ENCODE measurements around the gene COL3A1. TPM values are rescaled to one million over a fixed set of nuclear protein-coding genes. Genes with fewer than 3 reads are reported as not detected.
A peak's percentile ranks its signal among the peaks of the same experiment; 100 is the strongest.

The COL3A1 gene
- total RNA-seq, 1 donor from 2014 or later, result 1,124 TPM

GRCh38 chr2:188973641-188974040 lies 532 bp upstream of the COL3A1 start:
- TF ChIP-seq, protein P1, sequence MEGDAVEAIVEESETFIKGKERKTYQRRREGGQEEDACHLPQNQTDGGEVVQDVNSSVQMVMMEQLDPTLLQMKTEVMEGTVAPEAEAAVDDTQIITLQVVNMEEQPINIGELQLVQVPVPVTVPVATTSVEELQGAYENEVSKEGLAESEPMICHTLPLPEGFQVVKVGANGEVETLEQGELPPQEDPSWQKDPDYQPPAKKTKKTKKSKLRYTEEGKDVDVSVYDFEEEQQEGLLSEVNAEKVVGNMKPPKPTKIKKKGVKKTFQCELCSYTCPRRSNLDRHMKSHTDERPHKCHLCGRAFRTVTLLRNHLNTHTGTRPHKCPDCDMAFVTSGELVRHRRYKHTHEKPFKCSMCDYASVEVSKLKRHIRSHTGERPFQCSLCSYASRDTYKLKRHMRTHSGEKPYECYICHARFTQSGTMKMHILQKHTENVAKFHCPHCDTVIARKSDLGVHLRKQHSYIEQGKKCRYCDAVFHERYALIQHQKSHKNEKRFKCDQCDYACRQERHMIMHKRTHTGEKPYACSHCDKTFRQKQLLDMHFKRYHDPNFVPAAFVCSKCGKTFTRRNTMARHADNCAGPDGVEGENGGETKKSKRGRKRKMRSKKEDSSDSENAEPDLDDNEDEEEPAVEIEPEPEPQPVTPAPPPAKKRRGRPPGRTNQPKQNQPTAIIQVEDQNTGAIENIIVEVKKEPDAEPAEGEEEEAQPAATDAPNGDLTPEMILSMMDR (conservative IDR thresholded peaks at IDR 0.05), result no peak
- peaks cover 13% of the 10 kb centered on the region for H3K4me1 Mint-ChIP-seq (ENCODE audit: unreplicated experiment)
- H3K27ac Mint-ChIP-seq, result peak overlapping the region; percentile 90
- no peaks in the 10 kb centered on the region for H3K9me3 Mint-ChIP-seq
- H3K27me3 Mint-ChIP-seq, result no peaks in the 10 kb centered on the region
- H3K4me3 Mint-ChIP-seq, result peak overlapping the region; percentile 96
- peaks cover 5% of the 10 kb centered on the region for H3K36me3 Mint-ChIP-seq
- DNase-seq (ENCODE audit: extremely low spot score, unreplicated experiment), result no peak

- DNase-seq (ENCODE audit: extremely low spot score, unreplicated experiment), result no peak
Measured at GRCh38 chr2:188975497-188976102, 1.4 kb downstream of the COL3A1 start.

DNA sequence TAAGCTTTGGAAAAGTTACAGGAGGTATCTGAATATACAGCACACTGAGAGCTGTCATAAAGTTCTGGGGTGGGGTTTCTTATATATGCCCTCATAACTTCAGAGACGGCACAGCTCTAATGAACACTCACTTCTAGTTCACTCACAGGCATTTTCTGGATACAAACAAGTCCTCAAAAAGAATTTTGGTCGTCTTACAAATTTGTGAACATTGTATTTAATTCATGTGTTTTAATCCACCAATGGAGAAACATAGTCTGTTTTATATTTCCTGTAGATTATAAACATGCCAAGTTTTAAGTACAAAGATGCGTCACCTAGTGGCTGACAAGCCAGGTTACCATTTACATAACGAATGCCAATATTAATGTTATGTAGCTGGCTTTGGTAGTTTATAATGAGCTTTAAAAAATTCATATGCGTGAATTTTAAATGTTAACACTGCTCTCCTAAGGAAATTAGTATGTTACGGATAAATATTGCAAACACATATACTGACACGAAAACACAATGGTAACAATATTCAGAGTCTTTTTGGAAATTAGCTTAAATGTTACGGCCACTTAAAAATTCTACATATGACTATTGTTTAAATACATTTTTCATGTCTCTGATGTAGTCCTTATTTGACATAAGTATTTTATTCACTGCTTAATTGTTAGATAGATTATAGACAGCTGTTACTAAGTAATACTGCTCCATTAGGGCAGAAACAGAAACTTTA lies 2.5 kb downstream of the COL3A1 start:
- DNase-seq (ENCODE audit: extremely low spot score, unreplicated experiment), result no peak
- H3K4me3 Mint-ChIP-seq, result peak overlapping the region; percentile 96
- H3K9me3 Mint-ChIP-seq, result no peaks in the 10 kb centered on the region
- peaks cover 5% of the 10 kb centered on the region for H3K36me3 Mint-ChIP-seq
- H3K27ac Mint-ChIP-seq, result peak overlapping the region; percentile 89
- H3K27me3 Mint-ChIP-seq, result no peaks in the 10 kb centered on the region
- TF ChIP-seq, protein P1 (conservative IDR thresholded peaks at IDR 0.05), result peak; percentile 53
- H3K4me1 Mint-ChIP-seq (ENCODE audit: unreplicated experiment), result peaks cover 14% of the 10 kb centered on the region

More at GRCh38 chr2:188975497-188976102, 1.4 kb downstream of the COL3A1 start:
- Mint-ChIP-seq H3K4me1 (ENCODE audit: unreplicated experiment) (peaks cover 22% of the 10 kb centered on the region), H3K27ac (peak overlapping the region; percentile 89), H3K9me3 (no peaks in the 10 kb centered on the region), H3K36me3 (peaks cover 5% of the 10 kb centered on the region), H3K27me3 (no peaks in the 10 kb centered on the region), H3K4me3 (peak overlapping the region; percentile 96)
- TF ChIP-seq, protein P1 (conservative IDR thresholded peaks at IDR 0.05), result no peak

GRCh38 chr2:188977317-188977716 lies 3.1 kb downstream of the COL3A1 start:
- no peak for DNase-seq (ENCODE audit: extremely low spot score, unreplicated experiment)

DNA sequence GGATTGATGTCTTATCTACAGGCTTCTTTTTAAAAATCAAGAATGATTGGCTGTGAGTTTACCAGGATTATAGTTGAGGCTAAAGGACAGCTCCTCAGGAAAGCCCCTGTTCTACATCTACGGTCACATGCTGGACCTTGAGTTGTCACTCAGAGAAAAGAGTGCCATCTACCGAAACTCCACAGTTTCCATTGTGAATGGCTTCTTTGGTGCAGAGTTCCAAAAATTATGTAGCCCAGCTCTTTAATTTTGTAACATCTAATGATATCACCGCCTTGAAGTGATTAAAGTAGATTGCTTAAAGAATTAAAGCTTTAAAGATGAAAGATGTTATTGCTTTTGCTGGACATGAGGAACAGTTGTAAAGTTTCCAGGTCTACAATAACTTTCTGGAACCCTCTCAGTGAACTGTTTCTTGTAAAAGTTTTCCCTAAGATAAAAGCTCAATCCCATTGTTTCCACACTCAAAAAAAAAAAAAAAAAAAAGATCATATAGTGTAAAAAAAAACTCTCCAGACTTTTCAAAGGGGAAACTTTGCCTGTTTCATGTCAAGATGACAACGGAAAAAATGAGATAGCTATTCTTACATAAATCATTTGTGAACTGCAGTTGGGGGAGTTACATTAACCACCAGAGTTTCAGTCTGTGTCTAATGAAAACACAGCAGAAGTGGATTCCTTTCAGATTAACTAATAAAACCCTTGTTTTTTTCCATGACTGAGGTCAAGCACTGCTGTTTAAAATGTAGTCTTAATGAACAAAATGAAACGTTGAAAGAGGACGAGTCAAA lies 4.3 kb downstream of the COL3A1 start:
- peak overlapping the region; percentile 79 for H3K4me3 Mint-ChIP-seq
- TF ChIP-seq, protein P1 (conservative IDR thresholded peaks at IDR 0.05), result peak; percentile 31

More at GRCh38 chr2:188977317-188977716, 3.1 kb downstream of the COL3A1 start:
- Mint-ChIP-seq H3K4me1 (ENCODE audit: unreplicated experiment) (peaks cover 13% of the 10 kb centered on the region), H3K4me3 (peak overlapping the region; percentile 96), H3K27ac (peak overlapping the region; percentile 89), H3K27me3 (no peaks in the 10 kb centered on the region), H3K9me3 (no peaks in the 10 kb centered on the region), H3K36me3 (peaks cover 6% of the 10 kb centered on the region)
- TF ChIP-seq, protein P1 (conservative IDR thresholded peaks at IDR 0.05), result no peak

More for the DNA sequence above, 4.3 kb downstream of the COL3A1 start:
- DNase-seq (ENCODE audit: extremely low spot score, unreplicated experiment), result no peak
- Mint-ChIP-seq H3K9me3 (no peaks in the 10 kb centered on the region), H3K4me1 (ENCODE audit: unreplicated experiment) (peaks cover 13% of the 10 kb centered on the region), H3K27me3 (no peaks in the 10 kb centered on the region), H3K27ac (peak overlapping the region; percentile 85), H3K36me3 (peaks cover 11% of the 10 kb centered on the region)

Data from type B pancreatic cell (in vitro differentiated cells).